GM12878 (cell line): Measurements from ENCODE around the gene CXCR6. TPM values are rescaled to one million over a fixed set of nuclear protein-coding genes. Genes with fewer than 3 reads are reported as not detected.

Experiments used
- ATAC-seq: fragments of 200-7000 bp; cut with Tn5 transposase; 3 replicates; pipeline ENCODE4 v1.9.1; 2020; ENCODE audit warnings: mild to moderate bottlenecking, moderate library complexity
- BruUV-seq: library from RNA; stranded (reverse); fragments of 400-500 nt; replicated peaks from 2 replicates; lab custom pipeline; 2021; lab: Mats Ljungman, UMichigan
- CTCF ChIA-PET: fragments of 300-600 bp; sonication (Branson Sonifier 250); formaldehyde crosslinking; extraction: SDS; loops from one replicate; lab custom pipeline; 2021; ENCODE audit warnings: inconsistent platforms; lab: Yijun Ruan, JAX
- POLR2A ChIA-PET: fragments of 350-600 bp; formaldehyde crosslinking; extraction: SDS; loops from one replicate; lab custom pipeline; 2021; ENCODE audit warnings: inconsistent platforms; lab: Charles Lee
- RAD21 ChIA-PET: fragments of 300-600 bp; sonication (Branson Sonifier 250); formaldehyde crosslinking; loops from one replicate; lab custom pipeline; 2023; ENCODE audit warnings: antibody characterized with exemption; ENCODE audit not compliant: unreplicated experiment; lab: Charles Lee
- SMC1A ChIA-PET: fragments of 300-600 bp; sonication (Branson Sonifier 250); formaldehyde crosslinking; loops from one replicate; lab custom pipeline; 2023; ENCODE audit not compliant: unreplicated experiment, uncharacterized antibody; lab: Charles Lee
- DNase-seq: peaks from one replicate; pipeline ENCODE4 v3.0.0-alpha.2; 2011; ENCODE audit warnings: low read depth, low spot score
- FAIRE-seq: peaks from 3 replicates; lab custom pipeline; 2011; peaks lifted over from hg19 to GRCh38; lab: Jason Lieb, UNC
- H2AFZ ChIP-seq: 2 replicates; pipeline ENCODE4 v1.6.0; 2011; ENCODE audit warnings: low read depth, low read length, control low read depth; ENCODE audit not compliant: control insufficient read depth
- H3K27ac ChIP-seq: 2 replicates; pipeline ENCODE4 v1.5.1; 2011; ENCODE audit warnings: control low read depth; ENCODE audit not compliant: control insufficient read depth, insufficient read depth
- H3K27me3 ChIP-seq, 2 experiments: replicated peaks in 1 of 2; 2 replicates each; pipeline versions ENCODE4 v1.6.0 to v1.6.1; 2011; ENCODE audit warnings: low read length in 1 of 2; ENCODE audit not compliant: control insufficient read depth in 2 of 2, insufficient read depth in 2 of 2
- H3K36me3 ChIP-seq, 2 experiments: 2 replicates each; pipeline ENCODE4 v1.5.1; 2011; ENCODE audit warnings: low read length in 1 of 2; ENCODE audit not compliant: control insufficient read depth in 2 of 2, insufficient read depth in 2 of 2
- H3K4me1 ChIP-seq: 2 replicates; pipeline ENCODE4 v1.6.1; 2011; ENCODE audit warnings: mild to moderate bottlenecking, low read length, moderate library complexity, mixed read lengths; ENCODE audit not compliant: control insufficient read depth, insufficient read depth
- H3K4me2 ChIP-seq: 2 replicates; pipeline ENCODE4 v1.6.0; 2011; ENCODE audit warnings: control low read depth; ENCODE audit not compliant: control insufficient read depth, insufficient read depth
- H3K4me3 ChIP-seq: fragments of 200-600 bp; sonication (generic); 2 replicates; pipeline ENCODE4 v1.5.1; 2016
- H3K79me2 ChIP-seq: 2 replicates; pipeline ENCODE4 v1.6.0; 2011; ENCODE audit warnings: low read length; ENCODE audit not compliant: control insufficient read depth, insufficient read depth
- H3K9ac ChIP-seq: 2 replicates; pipeline ENCODE4 v1.8.0; 2011; ENCODE audit warnings: low read length, control low read depth, mixed read lengths; ENCODE audit not compliant: control insufficient read depth, insufficient read depth
- H3K9me3 ChIP-seq: replicated peaks from 3 replicates; pipeline ENCODE4 v1.5.1; 2011; ENCODE audit warnings: mild to moderate bottlenecking, low read length; ENCODE audit not compliant: control insufficient read depth, insufficient read depth
- H4K20me1 ChIP-seq: 2 replicates; pipeline ENCODE4 v1.6.0; 2011; ENCODE audit not compliant: control insufficient read depth, insufficient read depth
- ATF7 ChIP-seq: fragments of 450-650 bp; IDR thresholded peaks from 2 replicates; pipeline ENCODE4 v1.6.1; 2016; ENCODE audit warnings: low read depth, mild to moderate bottlenecking
- BMI1 ChIP-seq: fragments of 450-650 bp; IDR thresholded peaks from 2 replicates; pipeline ENCODE4 v1.6.1; 2016; ENCODE audit warnings: mild to moderate bottlenecking, moderate library complexity, borderline replicate concordance
- CBX3 ChIP-seq: fragments of 200-600 bp; sonication (generic); IDR thresholded peaks from 2 replicates; pipeline ENCODE4 v1.6.1; 2016; ENCODE audit warnings: low read depth, borderline replicate concordance
- ETV6 ChIP-seq, 2 experiments: fragments of 450-650 bp in 1 of 2; IDR thresholded peaks in 1 of 2; conservative IDR thresholded peaks in 1 of 2; 2 replicates each; pipeline ENCODE4 v1.6.1; 2014; ENCODE audit warnings: antibody characterized with exemption in 1 of 2, borderline replicate concordance in 1 of 2, low read depth in 1 of 2, mild to moderate bottlenecking in 1 of 2, moderate library complexity in 1 of 2
- FOS ChIP-seq: IDR thresholded peaks from 3 replicates; pipeline ENCODE4 v1.6.1; 2011; ENCODE audit warnings: borderline replicate concordance; ENCODE audit not compliant: insufficient read length; ENCODE audit errors: extremely low read depth
- FOXK2 ChIP-seq: fragments of 450-650 bp; IDR thresholded peaks from 2 replicates; pipeline ENCODE4 v1.6.1; 2017; ENCODE audit warnings: mild to moderate bottlenecking, moderate library complexity
- LARP7 ChIP-seq: fragments of 450-650 bp; IDR thresholded peaks from 2 replicates; pipeline ENCODE4 v1.6.1; 2017; ENCODE audit warnings: mild to moderate bottlenecking
- MTA3 ChIP-seq: IDR thresholded peaks from 2 replicates; pipeline ENCODE4 v1.6.1; 2012; ENCODE audit warnings: low read length, inconsistent platforms, borderline replicate concordance
- PAX5 ChIP-seq: IDR thresholded peaks from 2 replicates; pipeline ENCODE4 v1.6.1; 2011; ENCODE audit warnings: low read depth, low read length, borderline replicate concordance
- POLR2A ChIP-seq: IDR thresholded peaks from 2 replicates; pipeline ENCODE4 v1.6.1; 2011; ENCODE audit warnings: low read depth, mild to moderate bottlenecking, low read length
- SUPT20H ChIP-seq: IDR thresholded peaks from 2 replicates; pipeline ENCODE4 v1.6.1; 2011; ENCODE audit warnings: low read depth, mild to moderate bottlenecking, low read length, moderate library complexity, borderline replicate concordance; ENCODE audit not compliant: control insufficient read depth
- WGBS: methylation state at CpG from one replicate; pipeline ENCODE4 v1.1.6; 2016; ENCODE audit warnings: low lambda C conversion rate; ENCODE audit not compliant: insufficient replicate concordance, insufficient coverage; ENCODE audit errors: missing lambda C conversion rate; 5-methylcytosine and 5-hydroxymethylcytosine counted together
- in situ Hi-C: fragments of 300-500 bp; cut with MboI; formaldehyde crosslinking; loops from 9 replicates; pipeline ENCODE4 v1.14.3; 2018; ENCODE audit warnings: mixed read lengths
- intact Hi-C: fragments of 100-400 bp; cut with micrococcal nuclease; formaldehyde crosslinking; loops from one replicate; pipeline ENCODE4 v1.14.2; 2022; ENCODE audit not compliant: unreplicated experiment
- polyA plus RNA-seq, 11 experiments: library from polyadenylated mRNA; depleted of rRNA in 4 of 11; unstranded in 6 of 11; stranded (reverse) in 5 of 11; fragments of >200 nt; fragmentation: Nextera tagmentation in 4 of 11; fragmentation: Illumina TruSeq in 1 of 11; extraction: Ambion mirVana in 4 of 11; extraction: Trizol in 1 of 11; gene quantifications; 1 replicate in 1 of 11; 2 replicates in 10 of 11; pipeline versions ENCODE4 v1.2.1 to v1.2.3, GENCODE V29; 2011 to 2016; ENCODE audit warnings: inconsistent platforms in 2 of 11, missing spikeins in 2 of 11, low read depth in 1 of 11
- total RNA-seq, 4 experiments: library from RNA; depleted of rRNA in 3 of 4; stranded (reverse); fragments of >200 nt in 3 of 4; fragmentation: Illumina TruSeq in 1 of 4; extraction: Trizol in 1 of 4; gene quantifications; 2 replicates each; pipeline versions ENCODE4 v1.2.1 to v1.2.3, GENCODE V29; 2013 to 2021
- TF ChIP-seq, protein P1 (sequence below): fragments of 450-650 bp; IDR thresholded peaks from 2 replicates; pipeline ENCODE4 v1.6.1; 2017; ENCODE audit warnings: mild to moderate bottlenecking, moderate library complexity

Gene CXCR6
- total and polyA plus RNA-seq, 10 of the 15 experiments (the other 5 are each of a cell fraction or from before 2014, with no cell fraction given): 0.04 to 0.20 (median 0.12) TPM; not detected in 5

DNA sequence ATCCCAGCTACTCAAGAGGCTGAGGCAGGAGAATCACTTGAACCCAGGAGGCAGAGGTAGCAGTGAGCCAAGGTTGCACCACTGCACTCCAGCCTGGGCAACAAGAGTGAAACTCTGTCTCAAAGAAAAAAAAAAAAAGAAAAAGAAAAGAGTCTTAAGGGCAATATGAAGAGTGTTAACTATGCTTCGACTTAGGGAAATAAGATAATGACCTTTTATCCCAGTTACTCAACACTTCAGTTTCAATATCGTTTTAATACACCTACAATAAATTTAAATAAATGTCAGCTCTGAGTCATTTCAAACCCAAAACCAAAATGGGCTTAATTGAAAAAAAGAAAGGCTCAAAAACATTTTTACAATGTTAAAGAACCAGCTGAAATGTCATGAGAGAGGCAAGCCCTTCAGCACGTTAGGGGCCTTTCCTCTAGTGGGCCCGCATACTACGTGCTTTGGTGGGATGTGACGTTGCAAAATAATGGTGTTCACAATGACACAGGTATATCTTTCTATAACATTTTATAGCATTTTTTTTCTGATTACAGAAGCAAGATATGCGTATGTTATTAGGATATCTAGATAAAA is 37.1 kb downstream of the CXCR6 start:
- no peak for TF ChIP-seq PAX5
- no peak for ATAC-seq
- WGBS: 69% methylated on average over 7 of the region's 7 CpGs
- ChIA-PET SMC1A (interaction anchor here (1.2 to 3.1 kb wide), 7 partner anchors 11 to 97 kb away, joined by 3 to 13 read pairs (median 9); partner anchors contain the start of gene FYCO1), CTCF (interaction anchor here (0.6 to 3.8 kb wide), 7 partner anchors 8 to 104 kb away, joined by 3 to 17 read pairs (median 3); no protein-coding TSS in a partner anchor), RAD21 (interaction anchor here (0.8 to 2.3 kb wide), 6 partner anchors 12 to 97 kb away, joined by 3 to 7 read pairs (median 6); no protein-coding TSS in a partner anchor), POLR2A (interaction anchor here (0.9 to 1.5 kb wide), 3 partner anchors 12 to 25 kb away, joined by 3 to 4 read pairs (median 3); no protein-coding TSS in a partner anchor)
- no peak overlapping the region for H3K9ac ChIP-seq
- BruUV-seq: no TSS peak
- no peak overlapping the region for H3K4me2 ChIP-seq
- H3K36me3 ChIP-seq: peaks cover 9 to 18% of the 10 kb centered on the region in 2 experiments
- intact Hi-C loops: no loop called here
- H3K79me2 ChIP-seq: no peaks in the 10 kb centered on the region
- FAIRE-seq: no peak
- H4K20me1 ChIP-seq: no peaks in the 10 kb centered on the region
- H3K9me3 ChIP-seq: no peaks in the 10 kb centered on the region
- DNase-seq: no peak
- no peak overlapping the region for H3K4me3 ChIP-seq
- peaks cover 7% of the 10 kb centered on the region for H3K4me1 ChIP-seq
- no peaks in the 10 kb centered on the region for H3K27me3 ChIP-seq
- no peak overlapping the region for H3K27ac ChIP-seq
- H2AFZ ChIP-seq: no peak overlapping the region
- in situ Hi-C loops: no loop called here

GRCh38 chr3:45980819-45981218 is 37.6 kb downstream of the CXCR6 start:
- DNase-seq: no peak
- H3K27me3 ChIP-seq: no peaks in the 10 kb centered on the region
- BruUV-seq: no TSS peak
- H3K79me2 ChIP-seq: no peaks in the 10 kb centered on the region
- H3K4me2 ChIP-seq: no peak overlapping the region
- in situ Hi-C loops: no loop called here
- ATAC-seq: no peak
- 98% methylated on average over 2 of the region's 2 CpGs for WGBS
- no peak overlapping the region for H2AFZ ChIP-seq
- no peak overlapping the region for H3K27ac ChIP-seq
- SMC1A ChIA-PET: interaction anchor here (1.0 to 3.1 kb wide), 7 partner anchors 10 to 96 kb away, joined by 3 to 13 read pairs (median 9); partner anchors contain the start of gene FYCO1
- FAIRE-seq: no peak
- intact Hi-C loops: no loop called here
- no peaks in the 10 kb centered on the region for H3K9me3 ChIP-seq
- no peak overlapping the region for H3K9ac ChIP-seq
- RAD21 ChIA-PET: interaction anchor here (1.2 to 2.3 kb wide), 4 partner anchors 13 to 84 kb away, joined by 3 to 7 read pairs (median 6); no protein-coding TSS in a partner anchor
- POLR2A ChIA-PET: interaction anchor here (1.3 to 1.6 kb wide), 3 partner anchors 8 to 25 kb away, joined by 3 to 4 read pairs (median 3); no protein-coding TSS in a partner anchor
- no peak overlapping the region for H3K4me3 ChIP-seq
- H4K20me1 ChIP-seq: no peaks in the 10 kb centered on the region; the same call in 1 of the 2 replicates
- CTCF ChIA-PET: interaction anchor here (0.6 to 3.8 kb wide), 6 partner anchors 8 to 98 kb away, joined by 3 to 17 read pairs (median 5); no protein-coding TSS in a partner anchor
- H3K4me1 ChIP-seq: peaks cover 7% of the 10 kb centered on the region
- peaks cover 9 to 18% of the 10 kb centered on the region in 2 experiments for H3K36me3 ChIP-seq
- TF ChIP-seq ATF7 (no peak), ETV6 (conservative IDR thresholded peaks at IDR 0.05 in 1 of 2, IDR thresholded peaks at IDR 0.05 in 1 of 2; ENCODE audit: borderline replicate concordance in 1 of 2, low read depth in 1 of 2) (no peak), MTA3 (no peak), CBX3 (no peak), BMI1 (no peak), FOXK2 (no peak), FOS (no peak), SUPT20H (no peak), LARP7 (no peak), POLR2A (no peak)
- TF ChIP-seq, protein P1, sequence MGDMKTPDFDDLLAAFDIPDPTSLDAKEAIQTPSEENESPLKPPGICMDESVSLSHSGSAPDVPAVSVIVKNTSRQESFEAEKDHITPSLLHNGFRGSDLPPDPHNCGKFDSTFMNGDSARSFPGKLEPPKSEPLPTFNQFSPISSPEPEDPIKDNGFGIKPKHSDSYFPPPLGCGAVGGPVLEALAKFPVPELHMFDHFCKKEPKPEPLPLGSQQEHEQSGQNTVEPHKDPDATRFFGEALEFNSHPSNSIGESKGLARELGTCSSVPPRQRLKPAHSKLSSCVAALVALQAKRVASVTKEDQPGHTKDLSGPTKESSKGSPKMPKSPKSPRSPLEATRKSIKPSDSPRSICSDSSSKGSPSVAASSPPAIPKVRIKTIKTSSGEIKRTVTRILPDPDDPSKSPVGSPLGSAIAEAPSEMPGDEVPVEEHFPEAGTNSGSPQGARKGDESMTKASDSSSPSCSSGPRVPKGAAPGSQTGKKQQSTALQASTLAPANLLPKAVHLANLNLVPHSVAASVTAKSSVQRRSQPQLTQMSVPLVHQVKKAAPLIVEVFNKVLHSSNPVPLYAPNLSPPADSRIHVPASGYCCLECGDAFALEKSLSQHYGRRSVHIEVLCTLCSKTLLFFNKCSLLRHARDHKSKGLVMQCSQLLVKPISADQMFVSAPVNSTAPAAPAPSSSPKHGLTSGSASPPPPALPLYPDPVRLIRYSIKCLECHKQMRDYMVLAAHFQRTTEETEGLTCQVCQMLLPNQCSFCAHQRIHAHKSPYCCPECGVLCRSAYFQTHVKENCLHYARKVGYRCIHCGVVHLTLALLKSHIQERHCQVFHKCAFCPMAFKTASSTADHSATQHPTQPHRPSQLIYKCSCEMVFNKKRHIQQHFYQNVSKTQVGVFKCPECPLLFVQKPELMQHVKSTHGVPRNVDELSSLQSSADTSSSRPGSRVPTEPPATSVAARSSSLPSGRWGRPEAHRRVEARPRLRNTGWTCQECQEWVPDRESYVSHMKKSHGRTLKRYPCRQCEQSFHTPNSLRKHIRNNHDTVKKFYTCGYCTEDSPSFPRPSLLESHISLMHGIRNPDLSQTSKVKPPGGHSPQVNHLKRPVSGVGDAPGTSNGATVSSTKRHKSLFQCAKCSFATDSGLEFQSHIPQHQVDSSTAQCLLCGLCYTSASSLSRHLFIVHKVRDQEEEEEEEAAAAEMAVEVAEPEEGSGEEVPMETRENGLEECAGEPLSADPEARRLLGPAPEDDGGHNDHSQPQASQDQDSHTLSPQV: no peak
